HG02588 (cell line): ENCODE results near the gene ABCC6.
"Not testable (repeated sequence)": the region's sequence is repeated elsewhere in the genome, so short reads cannot be mapped to it uniquely, and the experiment has no call there.

Experiments used
- ATAC-seq: cut with Tn5 transposase; IDR thresholded peaks from one replicate; pipeline ENCODE4 v1.9.1; 2021; ENCODE audit warnings: mild to moderate bottlenecking, moderate library complexity; ENCODE audit not compliant: unreplicated experiment

Gene ABCC6

DNA sequence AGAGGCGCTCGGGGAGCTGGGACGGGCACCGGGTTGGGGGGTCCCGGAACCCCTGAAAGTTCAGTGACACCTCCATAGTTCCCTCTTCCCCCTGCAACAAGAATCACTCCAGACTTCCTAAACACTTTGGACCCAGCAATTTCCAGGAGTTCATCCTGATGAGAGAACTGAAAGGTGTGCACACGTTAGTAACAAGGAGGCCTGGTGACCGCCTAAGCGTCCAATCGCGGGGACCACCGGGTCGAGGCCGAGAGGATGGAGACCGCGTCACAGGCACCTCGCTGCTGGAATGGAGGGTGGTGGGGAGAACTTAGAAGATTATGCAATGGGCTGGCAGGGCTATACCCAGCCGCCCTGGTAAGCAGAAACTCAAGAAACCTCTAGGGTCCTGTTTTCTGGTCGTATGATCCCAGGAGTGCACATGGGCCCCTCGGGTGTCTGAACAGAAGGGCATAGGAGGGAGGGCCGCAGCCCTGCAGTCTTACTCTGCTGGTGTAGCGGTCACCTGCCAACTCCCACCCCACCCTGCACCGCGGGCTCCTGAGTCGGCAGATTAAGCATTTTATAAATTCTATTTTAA is 458 bp upstream of the ABCC6 start:
- ATAC-seq: not testable (repeated sequence)

DNA sequence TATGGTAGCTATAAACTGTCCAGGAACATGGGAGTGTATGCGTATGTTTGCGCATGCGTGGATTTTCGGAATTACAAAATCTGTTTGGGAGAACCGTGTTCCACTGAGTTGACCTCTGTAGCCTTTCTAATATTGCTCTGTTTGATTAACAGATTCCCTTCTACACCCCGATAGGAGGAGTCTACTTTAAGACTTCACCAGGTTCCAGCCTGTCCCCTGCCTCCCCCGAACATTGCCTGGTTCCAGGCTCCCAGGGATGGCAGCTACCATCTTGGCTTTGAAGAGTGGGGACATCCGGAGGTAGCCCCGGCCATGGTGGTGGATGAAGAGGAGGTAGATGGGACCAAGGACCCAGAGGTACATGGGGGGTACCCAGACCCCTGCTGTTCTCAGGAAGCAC is 1.9 kb downstream of the ABCC6 start:
- ATAC-seq: not testable (repeated sequence)

DNA sequence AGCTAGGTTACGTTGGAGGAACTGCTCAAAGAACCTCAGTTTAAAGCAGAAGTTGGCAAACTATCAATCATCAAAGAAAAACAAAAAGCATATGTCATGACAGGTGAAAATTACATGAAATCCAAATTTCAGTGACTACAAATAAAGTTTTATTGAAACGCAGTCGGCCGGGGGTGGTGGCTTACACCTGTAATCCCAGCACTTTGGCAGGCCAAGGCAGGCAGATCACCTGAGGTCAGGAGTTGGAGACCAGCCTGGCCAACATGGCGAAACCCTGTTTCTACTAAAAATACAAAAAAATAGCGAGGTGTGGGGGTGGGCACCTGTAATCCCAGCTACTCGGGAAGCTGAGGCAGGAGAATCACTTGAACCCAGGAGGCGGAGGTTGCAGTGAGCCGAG is 2.8 kb downstream of the ABCC6 start:
- not testable (repeated sequence) for ATAC-seq

DNA sequence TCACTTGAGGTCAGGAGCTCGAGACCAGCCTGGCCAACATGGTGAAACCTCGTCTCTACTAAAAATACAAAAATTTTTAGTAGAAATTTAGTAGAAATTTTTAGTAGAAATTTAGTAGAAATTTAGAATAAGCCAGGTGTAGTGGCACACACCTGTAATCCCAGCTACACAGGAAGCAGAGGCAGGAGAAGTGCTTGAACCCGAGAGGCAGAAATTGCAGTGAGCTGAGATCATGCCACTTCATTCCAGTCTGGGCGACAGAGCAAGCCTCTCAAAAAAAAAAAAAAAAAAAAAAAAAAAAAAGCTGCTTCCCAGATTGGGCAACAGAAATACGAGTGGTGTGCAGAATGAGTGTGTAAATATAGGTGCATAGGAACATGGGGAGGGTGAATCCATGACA is 4.5 kb downstream of the ABCC6 start:
- not testable (repeated sequence) for ATAC-seq

GRCh38 chr16:16218349-16218748 is 4.9 kb downstream of the ABCC6 start:
- ATAC-seq: not testable (repeated sequence)

- not testable (repeated sequence) for ATAC-seq
These were observed 9.4 kb downstream of the ABCC6 start for GRCh38 chr16:16213863-16214293.

DNA sequence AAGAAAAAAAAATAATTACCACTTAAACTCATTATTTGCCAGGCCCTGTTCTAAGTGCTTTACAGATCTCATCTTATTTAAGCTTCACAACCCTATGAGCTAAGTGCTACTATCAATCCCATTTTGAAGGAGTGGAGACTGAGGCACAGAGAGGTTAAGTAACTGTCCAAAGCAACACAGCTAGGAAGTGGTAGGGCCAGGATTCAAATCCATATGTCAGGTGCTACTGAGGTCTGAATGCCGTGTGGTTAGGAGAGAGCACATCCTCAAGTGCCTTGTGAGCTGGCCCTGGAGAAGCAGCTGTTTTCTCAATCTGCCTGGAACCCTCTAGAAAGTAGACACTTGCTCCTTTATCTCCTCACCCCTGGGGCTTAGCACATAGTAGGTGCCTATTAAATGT is 11.9 kb downstream of the ABCC6 start:
- ATAC-seq: not testable (repeated sequence)

DNA sequence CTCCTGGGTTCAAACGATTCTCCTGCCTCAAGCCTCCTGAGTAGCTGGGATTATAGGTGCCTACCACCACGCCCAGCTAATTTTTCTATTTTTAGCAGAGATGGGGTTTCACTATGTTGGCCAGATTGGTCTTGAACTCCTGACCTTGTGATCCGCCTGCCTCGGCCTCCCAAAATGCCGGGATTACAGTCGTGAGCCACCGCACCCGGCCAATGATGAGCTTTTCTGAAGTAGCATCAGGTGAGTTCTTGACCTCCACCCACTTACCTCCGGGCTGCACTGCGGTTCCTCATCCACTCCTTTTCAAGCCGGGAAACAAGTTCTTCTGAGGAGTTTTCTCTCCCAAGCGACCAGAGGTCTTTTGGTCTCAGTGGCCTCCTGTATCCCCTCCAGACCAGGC is 14.8 kb downstream of the ABCC6 start:
- not testable (repeated sequence) for ATAC-seq

DNA sequence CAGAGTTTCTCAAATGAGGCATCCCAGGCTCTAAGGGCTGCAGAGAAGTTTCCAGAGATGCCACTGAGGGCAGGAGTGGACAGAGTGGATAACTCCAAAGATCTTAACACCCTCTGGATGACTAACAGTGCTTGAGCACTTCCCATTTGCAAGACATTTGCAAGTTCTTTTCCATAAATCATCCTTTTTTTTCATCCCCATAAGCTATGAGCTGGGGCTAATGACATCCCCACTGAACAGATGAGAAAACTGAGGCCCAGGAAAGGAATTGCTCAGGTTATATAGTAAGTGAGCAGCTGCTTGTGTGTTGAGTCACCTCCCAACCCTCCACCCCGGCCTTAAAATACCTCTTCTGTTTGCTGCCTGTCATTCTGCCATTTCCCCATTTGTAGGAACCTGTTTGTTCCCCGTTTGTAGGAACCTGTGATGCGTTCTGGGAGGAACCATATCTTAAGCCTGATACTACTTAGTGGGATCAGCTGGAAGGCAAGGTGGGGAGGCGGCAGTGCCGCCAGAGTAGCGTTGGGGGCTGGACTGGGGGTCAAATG is 15.4 kb downstream of the ABCC6 start:
- not testable (repeated sequence) for ATAC-seq

DNA sequence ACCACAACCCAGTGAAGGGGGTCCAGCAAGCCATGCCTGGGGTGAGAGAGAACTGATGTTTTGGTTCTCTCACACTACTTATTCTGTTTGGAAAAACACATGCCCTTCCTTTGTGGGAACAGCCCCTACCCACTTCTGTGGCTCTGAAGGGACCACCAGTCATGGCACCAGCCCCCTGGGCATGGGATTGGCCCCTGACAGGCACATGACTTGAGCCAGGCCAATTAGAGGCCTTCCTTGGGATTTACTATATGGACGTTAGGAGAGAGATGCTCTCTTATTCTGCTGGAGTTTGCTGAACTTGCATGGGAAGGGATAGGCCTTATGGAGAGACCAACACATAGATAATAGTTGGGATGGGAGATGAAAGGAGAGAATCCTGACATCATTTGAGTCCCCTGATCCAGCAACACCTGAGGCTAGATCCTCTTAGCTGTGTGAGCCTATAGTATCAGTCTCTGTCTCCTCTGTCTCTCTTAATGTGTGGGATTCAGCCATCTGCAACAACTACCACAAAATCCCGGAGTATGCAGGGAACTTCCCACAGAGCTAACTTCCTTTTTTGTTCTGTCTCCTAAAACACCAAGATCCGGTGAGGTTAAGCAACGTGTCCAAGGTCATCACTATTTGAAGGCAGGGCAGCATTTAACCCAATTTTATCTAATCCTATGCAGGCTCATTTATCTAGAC is 16.1 kb downstream of the ABCC6 start:
- not testable (repeated sequence) for ATAC-seq

DNA sequence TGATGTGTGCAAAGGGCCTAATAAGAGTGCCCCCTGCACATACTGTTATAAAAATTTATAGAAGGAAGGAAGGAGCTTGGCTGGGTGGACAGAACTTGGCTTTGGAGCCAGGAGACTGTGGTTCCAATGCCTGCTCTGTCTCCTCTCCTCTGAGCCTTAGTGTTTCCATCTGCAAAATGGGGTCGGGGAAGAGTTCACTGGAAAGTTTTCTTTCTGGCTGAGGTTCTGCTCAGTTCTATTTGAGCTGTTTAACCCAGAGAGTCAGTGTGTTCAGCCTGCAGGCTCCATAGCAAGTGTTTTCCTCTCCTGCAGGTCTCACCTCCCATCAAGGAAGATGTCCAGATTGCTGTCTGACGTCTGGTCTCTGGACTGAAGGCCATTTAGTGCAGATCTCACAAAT is 17.4 kb downstream of the ABCC6 start:
- ATAC-seq: not testable (repeated sequence)

- ATAC-seq: not testable (repeated sequence)
These were observed 18.7 kb downstream of the ABCC6 start for GRCh38 chr16:16204552-16204951.

GRCh38 chr16:16203494-16203893 is 19.8 kb downstream of the ABCC6 start:
- ATAC-seq: not testable (repeated sequence)

DNA sequence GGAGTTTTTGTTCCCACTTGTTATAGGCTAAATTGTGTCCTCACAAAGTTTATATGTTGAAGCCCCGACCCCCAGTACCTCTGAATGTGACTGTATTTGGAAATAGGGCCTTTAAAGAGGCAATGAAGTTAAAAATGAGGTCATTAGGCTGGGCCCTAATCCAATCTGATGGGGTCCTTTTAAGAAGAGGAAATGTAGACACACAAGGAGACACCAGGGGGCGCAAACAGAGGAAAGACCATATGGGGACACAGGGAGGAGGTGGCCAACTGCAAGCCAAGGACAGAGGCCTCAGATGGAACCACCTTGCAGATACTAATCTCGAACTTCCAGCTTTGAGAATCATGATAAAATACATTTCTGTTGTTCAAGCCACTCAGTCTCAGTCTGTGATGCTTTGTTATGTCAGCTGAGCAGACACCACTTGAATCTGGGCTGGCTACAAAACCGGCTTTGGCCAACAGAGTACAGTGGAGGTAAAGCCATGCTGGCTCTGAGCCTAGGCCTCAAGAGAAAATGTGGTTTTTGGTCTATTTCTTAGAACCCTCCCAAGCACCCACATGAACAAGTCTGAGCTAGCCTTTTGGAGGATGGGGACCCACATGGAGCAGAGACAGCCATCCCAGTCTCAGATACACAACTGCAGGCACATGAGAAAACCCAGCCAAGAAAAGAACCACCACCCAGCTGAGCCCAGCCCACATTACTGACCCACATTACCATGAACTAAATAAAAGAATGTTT is 20.7 kb downstream of the ABCC6 start:
- ATAC-seq: not testable (repeated sequence)

- not testable (repeated sequence) for ATAC-seq
These were observed 21.4 kb downstream of the ABCC6 start for GRCh38 chr16:16201880-16202279.

DNA sequence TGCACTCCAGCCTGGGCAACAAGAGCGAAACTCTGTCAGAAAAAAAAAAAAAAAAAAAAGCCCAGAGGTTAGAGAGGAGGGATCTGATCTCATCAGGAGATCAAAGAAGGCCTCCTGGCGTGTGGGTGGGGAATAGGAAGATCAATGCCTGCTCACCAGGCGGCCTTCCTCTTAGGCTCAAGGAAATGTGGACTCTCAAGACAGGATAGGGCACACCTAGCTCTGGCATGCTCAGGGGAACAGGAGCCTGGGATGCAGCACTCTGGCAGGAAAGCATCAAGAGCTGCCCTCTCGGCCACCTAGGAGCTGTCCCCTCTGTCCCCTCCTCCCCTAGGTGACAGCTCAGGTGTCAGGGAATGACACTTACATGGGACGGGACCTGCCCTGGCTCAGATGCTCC is 22.9 kb downstream of the ABCC6 start:
- ATAC-seq: not testable (repeated sequence)

GRCh38 chr16:16199428-16199827 is 23.9 kb downstream of the ABCC6 start:
- not testable (repeated sequence) for ATAC-seq

GRCh38 chr16:16197966-16198365 is 25.3 kb downstream of the ABCC6 start:
- no peak for ATAC-seq

DNA sequence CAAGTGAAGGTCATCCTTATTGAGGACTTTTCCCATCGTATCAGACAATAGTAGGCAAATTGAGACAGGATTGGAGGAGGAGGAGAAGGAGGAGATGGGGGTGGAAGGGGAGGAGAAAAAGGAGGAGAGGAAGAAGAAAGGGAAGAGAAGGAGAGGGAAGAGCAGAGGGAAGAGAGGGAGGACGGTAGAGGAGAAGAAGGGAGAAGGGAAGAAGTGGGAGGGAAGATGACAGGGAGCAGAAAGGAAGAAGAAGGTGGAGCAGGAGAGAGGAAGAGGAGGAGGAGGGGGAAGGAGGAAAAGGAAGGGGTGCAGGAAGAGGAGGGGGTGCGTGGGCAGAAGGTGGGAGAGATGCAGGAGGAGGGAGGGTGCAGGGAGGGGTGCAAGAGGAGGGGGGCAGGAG is 26.0 kb downstream of the ABCC6 start:
- no peak for ATAC-seq

GRCh38 chr16:16196099-16196498 is 27.2 kb downstream of the ABCC6 start:
- ATAC-seq: no peak

- no peak for ATAC-seq
These were observed 31.7 kb downstream of the ABCC6 start for GRCh38 chr16:16191493-16192167.
